ENCODE measurements around the gene KRTAP9-6.

KRTAP9-6 gene

DNA sequence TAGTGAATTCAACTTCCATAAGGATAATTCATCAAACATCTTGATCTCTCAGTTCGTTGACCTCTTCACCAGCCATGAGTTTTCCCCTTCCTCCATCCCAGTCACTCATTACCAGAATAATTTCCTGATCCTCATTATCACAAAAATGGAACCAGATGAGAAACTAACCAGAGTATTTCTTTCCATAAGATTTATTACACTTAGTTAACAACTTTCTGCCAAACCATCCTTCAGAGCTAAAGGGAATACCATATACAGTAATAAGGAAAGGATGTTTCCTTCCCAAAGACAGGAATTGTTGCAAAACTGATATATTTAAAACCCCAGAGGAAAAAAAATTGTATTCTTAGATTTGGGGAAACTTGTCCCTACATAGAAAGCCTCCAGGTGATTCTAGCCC lies 28.8 kb downstream of the KRTAP9-6 start:
- H3K4me1 ChIP-seq: no peaks in the 10 kb centered on the region
- intact Hi-C loops (cut with DNase I; ENCODE audit: low total_unique reads): no loop called here
- no peaks in the 10 kb centered on the region for H3K9me3 ChIP-seq
- H3K27me3 ChIP-seq: peaks cover 0 to 4% of the 10 kb centered on the region in 2 donors
- no peaks in the 10 kb centered on the region for H3K36me3 ChIP-seq
- DNase-seq: no peak
- TF ChIP-seq, protein P1, sequence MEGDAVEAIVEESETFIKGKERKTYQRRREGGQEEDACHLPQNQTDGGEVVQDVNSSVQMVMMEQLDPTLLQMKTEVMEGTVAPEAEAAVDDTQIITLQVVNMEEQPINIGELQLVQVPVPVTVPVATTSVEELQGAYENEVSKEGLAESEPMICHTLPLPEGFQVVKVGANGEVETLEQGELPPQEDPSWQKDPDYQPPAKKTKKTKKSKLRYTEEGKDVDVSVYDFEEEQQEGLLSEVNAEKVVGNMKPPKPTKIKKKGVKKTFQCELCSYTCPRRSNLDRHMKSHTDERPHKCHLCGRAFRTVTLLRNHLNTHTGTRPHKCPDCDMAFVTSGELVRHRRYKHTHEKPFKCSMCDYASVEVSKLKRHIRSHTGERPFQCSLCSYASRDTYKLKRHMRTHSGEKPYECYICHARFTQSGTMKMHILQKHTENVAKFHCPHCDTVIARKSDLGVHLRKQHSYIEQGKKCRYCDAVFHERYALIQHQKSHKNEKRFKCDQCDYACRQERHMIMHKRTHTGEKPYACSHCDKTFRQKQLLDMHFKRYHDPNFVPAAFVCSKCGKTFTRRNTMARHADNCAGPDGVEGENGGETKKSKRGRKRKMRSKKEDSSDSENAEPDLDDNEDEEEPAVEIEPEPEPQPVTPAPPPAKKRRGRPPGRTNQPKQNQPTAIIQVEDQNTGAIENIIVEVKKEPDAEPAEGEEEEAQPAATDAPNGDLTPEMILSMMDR (IDR thresholded peaks at IDR 0.05): no peak
- H3K27ac ChIP-seq: no peak overlapping the region
- H3K4me3 ChIP-seq: no peak overlapping the region

DNA sequence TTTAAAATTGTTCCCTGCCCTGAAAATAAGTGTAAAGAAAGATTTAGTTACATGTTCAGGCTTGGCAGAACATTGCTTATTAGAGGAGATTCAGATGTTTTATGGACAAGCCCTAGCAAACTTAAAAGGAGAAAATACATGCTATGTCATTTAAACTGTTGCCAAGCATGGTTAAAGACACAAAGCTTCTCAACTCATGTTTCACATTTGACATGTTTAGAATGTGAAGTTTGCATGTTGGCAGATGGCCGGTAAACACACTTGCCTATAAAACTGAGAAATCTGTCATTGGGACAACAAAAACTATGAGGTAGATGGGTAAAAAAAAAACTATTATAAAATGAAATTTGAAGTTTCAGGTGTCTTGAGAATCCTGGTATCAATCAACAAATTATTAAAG lies 31.7 kb downstream of the KRTAP9-6 start:
- no peak for DNase-seq
- TF ChIP-seq, protein P1 (IDR thresholded peaks at IDR 0.05): no peak
- no peaks in the 10 kb centered on the region for H3K4me1 ChIP-seq
- no peaks in the 10 kb centered on the region for H3K36me3 ChIP-seq
- no peak overlapping the region for H3K4me3 ChIP-seq
- intact Hi-C loops (cut with DNase I; ENCODE audit: low total_unique reads): no loop called here
- H3K9me3 ChIP-seq: no peaks in the 10 kb centered on the region
- H3K27ac ChIP-seq: no peak overlapping the region
- peaks cover 0 to 4% of the 10 kb centered on the region in 2 donors for H3K27me3 ChIP-seq

DNA sequence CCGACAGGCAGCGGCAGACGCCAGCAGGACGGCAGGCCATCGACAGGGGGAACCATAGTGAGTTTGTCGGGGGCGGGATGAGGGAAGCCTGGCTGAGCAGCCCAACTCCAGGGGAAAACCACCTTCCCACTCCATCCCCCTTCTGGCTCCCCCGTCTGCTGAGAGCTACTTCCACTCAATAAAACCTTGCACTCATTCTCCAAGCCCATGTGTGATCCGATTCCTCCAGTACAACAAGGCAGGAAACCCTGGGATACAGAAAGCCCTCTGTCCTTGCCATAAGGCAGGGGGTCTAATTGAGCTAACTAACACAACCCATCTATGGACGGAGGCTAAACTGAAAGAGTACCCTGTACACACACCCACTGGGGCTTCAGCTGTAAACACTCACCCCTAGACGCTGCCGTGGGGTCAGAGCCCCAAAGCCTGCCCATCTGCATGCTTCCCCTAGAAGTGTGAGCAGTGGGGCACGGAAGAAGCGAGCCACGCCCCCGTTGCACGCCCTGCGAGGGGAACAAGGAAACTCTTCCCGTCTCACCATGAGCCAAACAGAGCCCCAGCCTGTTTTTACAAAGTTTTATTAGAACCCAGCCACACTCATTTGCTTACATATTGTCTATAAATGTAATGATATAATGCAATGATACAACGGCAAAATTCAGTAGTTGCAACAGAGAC lies 33.4 kb downstream of the KRTAP9-6 start:
- peaks cover 0 to 4% of the 10 kb centered on the region in 2 donors for H3K27me3 ChIP-seq
- no peak for DNase-seq
- no peaks in the 10 kb centered on the region for H3K36me3 ChIP-seq
- H3K9me3 ChIP-seq: no peaks in the 10 kb centered on the region
- TF ChIP-seq, protein P1 (IDR thresholded peaks at IDR 0.05): no peak
- peaks cover 0 to 3% (median 0%) of the 10 kb centered on the region in 4 donors for H3K4me1 ChIP-seq
- H3K4me3 ChIP-seq: no peak overlapping the region
- intact Hi-C loops (cut with DNase I; ENCODE audit: low total_unique reads): no loop called here
- H3K27ac ChIP-seq: no peak overlapping the region

DNA sequence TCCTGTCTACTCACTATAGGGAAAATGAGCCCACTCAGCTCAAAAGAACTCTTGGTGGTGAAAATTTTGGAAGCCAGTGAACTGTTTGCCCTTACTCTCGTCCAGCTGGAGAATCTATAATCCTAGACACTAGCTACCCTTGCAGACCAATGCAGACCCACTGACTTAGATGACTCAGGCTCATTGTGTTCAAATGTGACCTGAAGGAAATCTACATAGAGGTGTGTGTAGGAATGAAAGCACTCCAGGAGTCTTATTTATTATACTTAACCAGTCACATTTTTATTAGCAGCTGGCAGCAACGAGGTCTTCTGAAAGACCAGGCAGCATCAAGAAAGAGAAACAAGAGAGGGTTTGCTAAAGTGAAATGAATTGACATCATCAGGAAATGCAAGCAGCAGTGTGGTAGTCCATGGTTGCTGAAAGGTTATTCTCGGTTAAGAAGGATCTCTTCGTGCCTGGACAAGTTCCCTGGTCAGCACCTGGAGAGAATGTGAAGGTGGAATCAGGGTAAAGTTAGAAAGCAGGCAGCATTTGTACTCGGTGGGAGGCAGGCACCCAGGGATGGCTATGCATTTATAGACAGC lies 36.1 kb downstream of the KRTAP9-6 start:
- TF ChIP-seq, protein P1 (IDR thresholded peaks at IDR 0.05): no peak

DNA sequence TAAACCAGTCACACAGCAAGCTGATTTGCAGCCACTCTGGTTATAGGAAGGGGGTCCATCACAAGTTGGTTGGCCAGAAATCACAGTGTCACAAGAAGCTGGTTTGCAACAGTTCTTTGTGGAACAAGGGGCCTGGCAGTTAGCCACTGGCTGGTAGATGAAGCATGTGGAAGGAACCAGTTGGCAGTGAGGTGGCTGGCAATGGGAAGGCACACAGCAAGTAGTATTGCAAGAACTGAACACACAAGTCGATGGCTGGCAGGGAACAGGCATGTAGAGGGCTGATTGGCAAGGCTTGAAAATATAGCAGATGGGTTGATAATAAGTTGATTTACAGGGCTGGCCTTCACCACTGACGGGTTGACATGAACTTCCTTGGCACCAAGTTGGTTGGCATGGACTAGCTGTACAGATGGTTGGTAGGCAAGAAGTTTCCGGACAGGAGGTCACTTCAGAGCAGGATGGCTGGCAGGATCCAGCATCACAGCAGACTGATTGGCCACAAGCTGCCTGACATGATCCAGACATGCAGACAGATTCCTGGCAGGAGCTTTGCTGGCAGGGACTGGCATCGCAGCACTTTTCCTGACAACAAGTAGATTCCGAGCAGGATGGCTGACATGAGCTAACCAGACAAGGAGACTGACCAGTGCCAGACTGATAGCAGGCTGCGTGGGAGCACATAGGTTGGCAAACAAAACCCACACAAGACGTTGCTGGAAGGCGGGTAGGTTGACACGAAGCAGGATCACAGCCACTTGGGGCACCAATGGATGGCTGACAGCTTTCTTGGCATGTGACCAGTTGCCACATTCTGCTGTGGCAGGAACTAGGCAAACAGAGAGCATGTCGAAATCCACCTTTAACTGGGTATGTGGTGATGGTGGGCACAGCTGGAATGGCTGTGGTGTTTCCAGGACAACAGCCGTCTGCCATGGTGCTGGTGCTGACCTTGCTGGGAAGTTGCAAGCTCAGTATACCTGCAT lies 37.0 kb downstream of the KRTAP9-6 start, which contains the start of gene KRTAP29-1:
TSS of gene KRTAP29-1 (minus strand) at position 936 of the 986 bp plus-strand sequence. CDS start at position 936, 0 bp downstream.
- Histone ChIP-seq H3K9me3 (no peaks in the 10 kb centered on the region), H3K4me3 (no peak within 1 kb of the TSS), H3K36me3 (no peaks in the 10 kb centered on the region), H3K4me1 (peaks cover 0 to 3% (median 0%) of the 10 kb centered on the region in 4 donors), H3K27ac (no peak within 1 kb of the TSS), H3K27me3 (peaks cover 0 to 4% of the 10 kb centered on the region in 2 donors)
- intact Hi-C loops (cut with DNase I; ENCODE audit: low total_unique reads): no loop called here
- no peak for DNase-seq
- TF ChIP-seq, protein P1 (IDR thresholded peaks at IDR 0.05): no peak

More for the DNA sequence above, 36.1 kb downstream of the KRTAP9-6 start:
- Histone ChIP-seq H3K27ac (no peak overlapping the region), H3K9me3 (no peaks in the 10 kb centered on the region), H3K36me3 (no peaks in the 10 kb centered on the region), H3K27me3 (peaks cover 0 to 4% of the 10 kb centered on the region in 2 donors), H3K4me3 (no peak overlapping the region), H3K4me1 (peaks cover 0 to 3% (median 0%) of the 10 kb centered on the region in 4 donors)
- DNase-seq: no peak
- intact Hi-C loops (cut with DNase I; ENCODE audit: low total_unique reads): no loop called here
